HepG2 (cell line): ENCODE results near the gene SVOP. TPM values are rescaled to one million over a fixed set of nuclear protein-coding genes. Genes with fewer than 3 reads are reported as not detected.

Experiments used
- BORCS8-MEF2B ChIP-seq: sonication (generic); formaldehyde crosslinking; IDR thresholded peaks from 2 replicates; pipeline ENCODE4 v1.8.0; 2022; ENCODE audit warnings: mild to moderate bottlenecking, missing genetic modification reagents
- CBX1 ChIP-seq: IDR thresholded peaks from one replicate; pipeline ENCODE4 v1.6.1; 2016; ENCODE audit warnings: antibody characterized with exemption, low read depth
- EED ChIP-seq: sonication (generic); formaldehyde crosslinking; IDR thresholded peaks from 2 replicates; pipeline ENCODE4 v1.5.0; 2020; ENCODE audit warnings: mild to moderate bottlenecking, missing genetic modification reagents
- FOXP1 ChIP-seq, 2 experiments: fragments of 450-650 bp in 1 of 2; IDR thresholded peaks; 2 replicates each; pipeline ENCODE4 v1.6.1; 2017 to 2018; ENCODE audit warnings: antibody characterized with exemption in 1 of 2
- GABPB1 ChIP-seq: IDR thresholded peaks from 2 replicates; pipeline ENCODE4 v1.6.1; 2016; ENCODE audit warnings: mild to moderate bottlenecking, missing genetic modification reagents, moderate library complexity, missing compliant biosample characterization
- SRSF1 ChIP-seq: fragments of 200-400 bp; formaldehyde crosslinking; optimal IDR thresholded peaks from 2 replicates; pipeline ENCODE3; 2017; ENCODE audit warnings: mild to moderate bottlenecking, low read depth, low read length, moderate library complexity
- YY1 ChIP-seq: IDR thresholded peaks from 2 replicates; pipeline ENCODE4 v1.6.1; 2011; ENCODE audit warnings: low read length, low read depth, moderate library complexity, mild to moderate bottlenecking; ENCODE audit not compliant: insufficient read depth, insufficient replicate concordance
- ZHX1 ChIP-seq: sonication (generic); formaldehyde crosslinking; IDR thresholded peaks from 2 replicates; pipeline ENCODE4 v1.8.1; 2022; ENCODE audit warnings: low read depth, mild to moderate bottlenecking, missing genetic modification reagents
- ZKSCAN8 ChIP-seq: IDR thresholded peaks from 2 replicates; pipeline ENCODE4 v1.6.1; 2016; ENCODE audit warnings: borderline replicate concordance, missing genetic modification reagents, missing compliant biosample characterization
- ZNF205 ChIP-seq: IDR thresholded peaks from 2 replicates; pipeline ENCODE4 v1.6.1; 2018; ENCODE audit warnings: missing biosample characterization, missing genetic modification reagents
- polyA plus RNA-seq, 8 experiments: library from polyadenylated mRNA; depleted of rRNA in 3 of 8; stranded (reverse) in 7 of 8; unstranded in 1 of 8; fragments of >200 nt; fragmentation: Illumina TruSeq in 4 of 8; extraction: Trizol in 4 of 8; gene quantifications; 2 replicates each; pipeline versions ENCODE4 v1.2.1 to v1.2.3, GENCODE V29; 2011 to 2016; ENCODE audit warnings: low read depth in 4 of 8, missing spikeins in 1 of 8, mixed read lengths in 1 of 8; ENCODE audit not compliant: insufficient read depth in 1 of 8
- total RNA-seq, 5 experiments: library from RNA; depleted of rRNA; stranded (reverse); fragments of >200 nt; fragmentation: Illumina TruSeq; extraction: Trizol; gene quantifications; 2 replicates each; pipeline ENCODE4 v1.2.3, GENCODE V29; 2016; ENCODE audit warnings: low read depth in 1 of 5
- TF ChIP-seq, protein P1 (sequence below), 2 experiments: sonication (generic) in 1 of 2; formaldehyde crosslinking in 1 of 2; IDR thresholded peaks; 2 replicates each; pipeline versions ENCODE4 v1.4.0 to v1.6.1; 2016 to 2020; ENCODE audit warnings: borderline replicate concordance in 1 of 2, low read depth in 1 of 2, mild to moderate bottlenecking in 1 of 2, missing genetic modification reagents in 1 of 2
- TF ChIP-seq, protein P2 (sequence below): sonication (generic); formaldehyde crosslinking; conservative IDR thresholded peaks from 2 replicates; pipeline ENCODE4 v1.4.0; 2020; ENCODE audit warnings: missing genetic modification reagents
- TF ChIP-seq, protein P3 (sequence below): sonication (generic); formaldehyde crosslinking; IDR thresholded peaks from 2 replicates; pipeline ENCODE4 v1.4.0; 2020; ENCODE audit warnings: missing genetic modification reagents, borderline replicate concordance

Gene SVOP
- total and polyA plus RNA-seq, 2 of the 13 experiments (the other 11 are each of a cell fraction or from before 2014, with no cell fraction given): not detected

DNA sequence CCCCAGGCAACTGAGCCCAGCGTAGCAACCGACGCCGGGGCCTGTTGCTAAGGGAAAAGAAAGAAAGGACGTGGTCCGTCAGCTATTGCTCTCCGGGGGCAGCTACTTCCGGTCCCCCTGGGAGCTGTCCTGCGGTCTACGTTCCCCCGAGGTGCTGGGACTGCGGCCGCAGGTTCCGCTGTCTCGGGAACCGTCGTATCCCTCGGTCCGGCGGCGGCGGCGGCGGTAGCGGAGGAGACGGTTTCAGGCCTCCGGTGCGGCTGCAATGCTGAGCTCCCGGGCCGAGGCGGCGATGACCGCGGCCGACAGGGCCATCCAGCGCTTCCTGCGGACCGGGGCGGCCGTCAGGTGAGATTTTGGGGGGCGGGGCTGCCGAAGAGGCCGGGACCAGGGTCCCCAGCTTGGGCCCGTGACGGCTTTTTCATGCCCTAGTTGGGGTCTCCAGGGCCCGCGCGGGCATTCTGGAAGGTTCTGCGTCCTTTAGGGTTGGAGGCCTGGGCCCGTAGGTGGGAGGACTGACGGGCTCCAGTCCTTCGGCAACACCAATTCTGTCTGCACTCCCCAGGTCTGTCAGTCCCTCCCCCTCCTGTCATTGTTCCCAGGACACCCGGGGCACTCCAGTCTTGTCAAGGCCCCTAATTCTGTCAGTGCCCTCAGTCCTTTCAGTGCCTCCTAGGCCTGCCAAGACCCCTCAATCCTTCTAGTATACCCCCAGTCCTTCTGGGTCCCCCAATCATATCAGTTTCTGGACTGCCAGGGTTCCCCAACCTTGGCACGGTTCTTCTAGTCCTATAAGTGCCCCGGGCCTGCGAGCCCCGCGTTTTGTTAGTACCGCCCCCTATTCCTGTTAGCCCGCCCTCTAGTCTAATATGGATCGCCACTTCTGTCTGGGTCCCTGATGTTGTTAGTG lies 31.8 kb upstream of the SVOP start, which contains the start of gene USP30 (continued):
- TF ChIP-seq, protein P1, sequence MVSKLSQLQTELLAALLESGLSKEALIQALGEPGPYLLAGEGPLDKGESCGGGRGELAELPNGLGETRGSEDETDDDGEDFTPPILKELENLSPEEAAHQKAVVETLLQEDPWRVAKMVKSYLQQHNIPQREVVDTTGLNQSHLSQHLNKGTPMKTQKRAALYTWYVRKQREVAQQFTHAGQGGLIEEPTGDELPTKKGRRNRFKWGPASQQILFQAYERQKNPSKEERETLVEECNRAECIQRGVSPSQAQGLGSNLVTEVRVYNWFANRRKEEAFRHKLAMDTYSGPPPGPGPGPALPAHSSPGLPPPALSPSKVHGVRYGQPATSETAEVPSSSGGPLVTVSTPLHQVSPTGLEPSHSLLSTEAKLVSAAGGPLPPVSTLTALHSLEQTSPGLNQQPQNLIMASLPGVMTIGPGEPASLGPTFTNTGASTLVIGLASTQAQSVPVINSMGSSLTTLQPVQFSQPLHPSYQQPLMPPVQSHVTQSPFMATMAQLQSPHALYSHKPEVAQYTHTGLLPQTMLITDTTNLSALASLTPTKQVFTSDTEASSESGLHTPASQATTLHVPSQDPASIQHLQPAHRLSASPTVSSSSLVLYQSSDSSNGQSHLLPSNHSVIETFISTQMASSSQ (IDR thresholded peaks at IDR 0.05; ENCODE audit: low read depth): peak; percentile 37; the same call in 1 of the 2 replicates
- TF ChIP-seq, protein P1 (CRISPR knock-in tag; IDR thresholded peaks at IDR 0.05; ENCODE audit: borderline replicate concordance): peak; percentile 55
- TF ChIP-seq CBX1 (peak; percentile 94), EED (CRISPR knock-in tag) (peak; percentile 94; the same call in 1 of the 2 replicates), FOXP1 (IDR thresholded peaks at IDR 0.05) (no peak), FOXP1 (CRISPR knock-in tag; IDR thresholded peaks at IDR 0.05) (peak; percentile 41; the same call in 1 of the 2 replicates), SRSF1 (no peak), ZNF205 (CRISPR knock-in tag) (peak; percentile 93), BORCS8-MEF2B (CRISPR knock-in tag) (peak; percentile 85; the same call in 1 of the 2 replicates), ZHX1 (CRISPR knock-in tag) (no peak), YY1 (peak; percentile 80), GABPB1 (CRISPR knock-in tag) (peak; percentile 100), ZKSCAN8 (peak; percentile 88; the same call in 1 of the 2 replicates)
- TF ChIP-seq, protein P2, sequence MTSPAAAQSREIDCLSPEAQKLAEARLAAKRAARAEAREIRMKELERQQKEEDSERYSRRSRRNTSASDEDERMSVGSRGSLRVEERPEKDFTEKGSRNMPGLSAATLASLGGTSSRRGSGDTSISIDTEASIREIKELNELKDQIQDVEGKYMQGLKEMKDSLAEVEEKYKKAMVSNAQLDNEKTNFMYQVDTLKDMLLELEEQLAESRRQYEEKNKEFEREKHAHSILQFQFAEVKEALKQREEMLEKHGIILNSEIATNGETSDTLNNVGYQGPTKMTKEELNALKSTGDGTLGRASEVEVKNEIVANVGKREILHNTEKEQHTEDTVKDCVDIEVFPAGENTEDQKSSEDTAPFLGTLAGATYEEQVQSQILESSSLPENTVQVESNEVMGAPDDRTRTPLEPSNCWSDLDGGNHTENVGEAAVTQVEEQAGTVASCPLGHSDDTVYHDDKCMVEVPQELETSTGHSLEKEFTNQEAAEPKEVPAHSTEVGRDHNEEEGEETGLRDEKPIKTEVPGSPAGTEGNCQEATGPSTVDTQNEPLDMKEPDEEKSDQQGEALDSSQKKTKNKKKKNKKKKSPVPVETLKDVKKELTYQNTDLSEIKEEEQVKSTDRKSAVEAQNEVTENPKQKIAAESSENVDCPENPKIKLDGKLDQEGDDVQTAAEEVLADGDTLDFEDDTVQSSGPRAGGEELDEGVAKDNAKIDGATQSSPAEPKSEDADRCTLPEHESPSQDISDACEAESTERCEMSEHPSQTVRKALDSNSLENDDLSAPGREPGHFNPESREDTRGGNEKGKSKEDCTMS (CRISPR knock-in tag): no peak
- TF ChIP-seq, protein P3, sequence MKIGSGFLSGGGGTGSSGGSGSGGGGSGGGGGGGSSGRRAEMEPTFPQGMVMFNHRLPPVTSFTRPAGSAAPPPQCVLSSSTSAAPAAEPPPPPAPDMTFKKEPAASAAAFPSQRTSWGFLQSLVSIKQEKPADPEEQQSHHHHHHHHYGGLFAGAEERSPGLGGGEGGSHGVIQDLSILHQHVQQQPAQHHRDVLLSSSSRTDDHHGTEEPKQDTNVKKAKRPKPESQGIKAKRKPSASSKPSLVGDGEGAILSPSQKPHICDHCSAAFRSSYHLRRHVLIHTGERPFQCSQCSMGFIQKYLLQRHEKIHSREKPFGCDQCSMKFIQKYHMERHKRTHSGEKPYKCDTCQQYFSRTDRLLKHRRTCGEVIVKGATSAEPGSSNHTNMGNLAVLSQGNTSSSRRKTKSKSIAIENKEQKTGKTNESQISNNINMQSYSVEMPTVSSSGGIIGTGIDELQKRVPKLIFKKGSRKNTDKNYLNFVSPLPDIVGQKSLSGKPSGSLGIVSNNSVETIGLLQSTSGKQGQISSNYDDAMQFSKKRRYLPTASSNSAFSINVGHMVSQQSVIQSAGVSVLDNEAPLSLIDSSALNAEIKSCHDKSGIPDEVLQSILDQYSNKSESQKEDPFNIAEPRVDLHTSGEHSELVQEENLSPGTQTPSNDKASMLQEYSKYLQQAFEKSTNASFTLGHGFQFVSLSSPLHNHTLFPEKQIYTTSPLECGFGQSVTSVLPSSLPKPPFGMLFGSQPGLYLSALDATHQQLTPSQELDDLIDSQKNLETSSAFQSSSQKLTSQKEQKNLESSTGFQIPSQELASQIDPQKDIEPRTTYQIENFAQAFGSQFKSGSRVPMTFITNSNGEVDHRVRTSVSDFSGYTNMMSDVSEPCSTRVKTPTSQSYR (CRISPR knock-in tag): peak; percentile 82; the same call in 1 of the 2 replicates
